H9 (cell line): ENCODE results near the gene PDE3B. TPM values are rescaled to one million over a fixed set of nuclear protein-coding genes. Genes with fewer than 3 reads are reported as not detected.

Experiments
- DNase-seq: peaks from one replicate; pipeline ENCODE4 v3.0.0-alpha.2; 2017
- H2AFZ ChIP-seq: one replicate; pipeline ENCODE4 v1.6.1; 2013; ENCODE audit warnings: mild to moderate bottlenecking, low read length, control low read depth, moderate library complexity
- H2AK5ac ChIP-seq: 2 replicates; pipeline ENCODE4 v1.6.1; 2013; ENCODE audit warnings: low read length, control low read depth, mixed read lengths; ENCODE audit not compliant: insufficient read length
- H2BK120ac ChIP-seq: one replicate; pipeline ENCODE4 v1.6.1; 2013; ENCODE audit warnings: low read depth, mild to moderate bottlenecking, low read length, control low read depth, inconsistent platforms; ENCODE audit not compliant: poor library complexity, severe bottlenecking
- H2BK12ac ChIP-seq: 2 replicates; pipeline ENCODE4 v1.6.1; 2013; ENCODE audit warnings: low read length, control low read depth, mixed read lengths, low read depth; ENCODE audit not compliant: insufficient read length
- H2BK15ac ChIP-seq: 2 replicates; pipeline ENCODE4 v1.6.1; 2013; ENCODE audit warnings: low read depth, low read length, control low read depth
- H2BK20ac ChIP-seq: one replicate; pipeline ENCODE4 v1.6.1; 2013; ENCODE audit warnings: low read depth, mild to moderate bottlenecking, low read length, control low read depth, inconsistent platforms; ENCODE audit not compliant: poor library complexity, severe bottlenecking
- H2BK5ac ChIP-seq: 2 replicates; pipeline ENCODE4 v1.6.1; 2013; ENCODE audit warnings: low read length, control low read depth, mixed read lengths; ENCODE audit not compliant: insufficient read length
- H3K14ac ChIP-seq: 2 replicates; pipeline ENCODE4 v1.6.1; 2013; ENCODE audit warnings: low read length, control low read depth; ENCODE audit not compliant: insufficient read depth
- H3K18ac ChIP-seq: 2 replicates; pipeline ENCODE4 v1.6.1; 2013; ENCODE audit warnings: low read depth, mild to moderate bottlenecking, mixed read lengths, low read length, control low read depth; ENCODE audit not compliant: insufficient read length
- H3K23ac ChIP-seq: 2 replicates; pipeline ENCODE4 v1.6.1; 2013; ENCODE audit warnings: low read length, control low read depth, mixed read lengths, low read depth; ENCODE audit not compliant: insufficient read length
- H3K23me2 ChIP-seq: 2 replicates; pipeline ENCODE4 v1.6.1; 2013; ENCODE audit warnings: low read depth, mild to moderate bottlenecking, mixed read lengths, low read length, control low read depth; ENCODE audit not compliant: insufficient read length, poor library complexity, severe bottlenecking
- H3K27ac ChIP-seq: 2 replicates; pipeline ENCODE4 v1.5.1; 2013; ENCODE audit warnings: low read length, control low read depth, mixed read lengths, low read depth; ENCODE audit not compliant: insufficient read length
- H3K27me3 ChIP-seq: 2 replicates; pipeline ENCODE4 v1.6.1; 2013; ENCODE audit warnings: low read length, control low read depth, inconsistent platforms; ENCODE audit not compliant: insufficient read depth
- H3K4ac ChIP-seq: 2 replicates; pipeline ENCODE4 v1.6.1; 2013; ENCODE audit warnings: low read depth, mild to moderate bottlenecking, control low read depth, inconsistent platforms, low read length, moderate library complexity
- H3K4me1 ChIP-seq: 2 replicates; pipeline ENCODE4 v1.6.1; 2013; ENCODE audit warnings: low read length, control low read depth, inconsistent platforms; ENCODE audit not compliant: insufficient read depth
- H3K4me2 ChIP-seq: 2 replicates; pipeline ENCODE4 v1.6.1; 2013; ENCODE audit warnings: low read length, control low read depth, mixed read lengths; ENCODE audit not compliant: insufficient read length, insufficient read depth
- H3K56ac ChIP-seq: 2 replicates; pipeline ENCODE4 v1.6.1; 2013; ENCODE audit warnings: low read depth, mild to moderate bottlenecking, mixed read lengths, low read length, control low read depth; ENCODE audit not compliant: insufficient read length
- H3K79me1 ChIP-seq: 2 replicates; pipeline ENCODE4 v1.6.1; 2013; ENCODE audit warnings: low read depth, mild to moderate bottlenecking, moderate library complexity, low read length, control low read depth, inconsistent platforms; ENCODE audit not compliant: insufficient read depth, poor library complexity, severe bottlenecking
- H3K79me2 ChIP-seq: 2 replicates; pipeline ENCODE4 v1.6.1; 2013; ENCODE audit warnings: low read length, control low read depth, inconsistent platforms; ENCODE audit not compliant: insufficient read depth
- H3K9ac ChIP-seq: 2 replicates; pipeline ENCODE4 v1.6.1; 2013; ENCODE audit warnings: low read length, control low read depth, mixed read lengths; ENCODE audit not compliant: insufficient read length; ENCODE audit errors: extremely low read depth
- H3K9me3 ChIP-seq: one replicate; pipeline ENCODE4 v1.6.1; 2013; ENCODE audit warnings: low read depth, low read length, inconsistent platforms; ENCODE audit not compliant: control insufficient read depth
- H3T11ph ChIP-seq: one replicate; pipeline ENCODE4 v1.6.1; 2013; ENCODE audit warnings: mild to moderate bottlenecking, low read length, control low read depth, inconsistent platforms
- H4K20me1 ChIP-seq: one replicate; pipeline ENCODE4 v1.6.1; 2013; ENCODE audit not compliant: control insufficient read depth, insufficient read length, insufficient read depth
- H4K5ac ChIP-seq: 2 replicates; pipeline ENCODE4 v1.6.1; 2013; ENCODE audit warnings: low read depth, mild to moderate bottlenecking, mixed read lengths, low read length, control low read depth; ENCODE audit not compliant: insufficient read length
- H4K8ac ChIP-seq: replicated peaks from 2 replicates; pipeline ENCODE4 v1.6.1; 2013; ENCODE audit warnings: low read length, control low read depth, mixed read lengths, low read depth; ENCODE audit not compliant: insufficient read length
- H4K91ac ChIP-seq: 2 replicates; pipeline ENCODE4 v1.6.1; 2013; ENCODE audit warnings: low read depth, mild to moderate bottlenecking, moderate library complexity, mixed read lengths, low read length, control low read depth; ENCODE audit not compliant: insufficient read length
- H3K27ac Mint-ChIP-seq, 3 experiments: 2 replicates in 2 of 3; 3 replicates in 1 of 3; pipeline ENCODE4 v1.8.0; 2020 to 2021; ENCODE audit warnings: mixed read lengths in 3 of 3, mild to moderate bottlenecking in 1 of 3, moderate library complexity in 1 of 3
- H3K27me3 Mint-ChIP-seq: 2 replicates; pipeline ENCODE4 v1.8.0; 2021; ENCODE audit warnings: low read depth, mild to moderate bottlenecking, moderate library complexity, mixed read lengths
- H3K36me3 Mint-ChIP-seq, 3 experiments: 2 replicates in 2 of 3; 3 replicates in 1 of 3; pipeline ENCODE4 v1.8.0; 2020 to 2021; ENCODE audit warnings: low read depth in 3 of 3, mixed read lengths in 3 of 3; ENCODE audit not compliant: insufficient read depth in 1 of 3
- H3K4me1 Mint-ChIP-seq, 2 experiments: 2 replicates each; pipeline ENCODE4 v1.8.0; 2020; ENCODE audit warnings: mixed read lengths in 2 of 2
- H3K4me3 Mint-ChIP-seq, 2 experiments: 2 replicates in 1 of 2; 3 replicates in 1 of 2; pipeline ENCODE4 v1.8.0; 2020 to 2021; ENCODE audit warnings: mild to moderate bottlenecking in 2 of 2, mixed read lengths in 2 of 2, moderate library complexity in 1 of 2
- H3K9me3 Mint-ChIP-seq, 2 experiments: 2 replicates in 1 of 2; 3 replicates in 1 of 2; pipeline ENCODE4 v1.8.0; 2020; ENCODE audit warnings: mild to moderate bottlenecking in 2 of 2, mixed read lengths in 2 of 2, moderate library complexity in 1 of 2
- WGBS: extraction: QIAGEN DNeasy Blood & Tissue Kit; methylation state at CpG from one replicate; pipeline ENCODE4 v1.1.7; 2013; ENCODE audit warnings: missing lambda C conversion rate, low lambda C conversion rate, mixed read lengths; ENCODE audit not compliant: insufficient read length; ENCODE audit errors: extremely low coverage; 5-methylcytosine and 5-hydroxymethylcytosine counted together
- total RNA-seq: library from RNA; stranded (reverse); gene quantifications from 2 replicates; pipeline ENCODE4 v1.2.1, GENCODE V29; 2021
- TF ChIP-seq, protein P1 (sequence below): fragments of 200-600 bp; sonication (generic); conservative IDR thresholded peaks from 3 replicates; pipeline ENCODE4 v1.8.0; 2021; ENCODE audit warnings: antibody characterized with exemption, mild to moderate bottlenecking

The PDE3B gene
- total RNA-seq, 1 experiment from 2014 or later, result 6.6 TPM

DNA sequence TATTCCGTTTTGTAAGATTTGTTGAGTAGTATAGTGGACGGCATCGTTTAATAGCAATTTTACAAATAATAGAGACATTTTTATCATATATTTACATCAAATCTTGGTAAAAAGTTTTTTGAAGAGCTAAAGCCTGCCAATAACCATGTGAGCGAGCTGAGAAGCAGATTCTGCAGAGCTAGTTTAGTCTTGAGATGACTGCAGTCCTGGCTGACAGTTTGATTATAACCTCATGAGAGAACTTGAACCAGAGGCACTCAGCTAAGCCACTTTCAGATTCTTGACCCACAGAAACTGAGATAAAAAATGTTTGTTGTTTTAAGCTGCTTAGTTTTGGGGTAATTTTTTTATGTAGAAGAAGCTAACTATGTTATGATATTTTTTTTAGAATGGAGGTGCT lies 78.9 kb downstream of the PDE3B start:
- Histone ChIP-seq H2BK5ac (no peak overlapping the region), H3K79me2 (no peaks in the 10 kb centered on the region), H4K91ac (no peak overlapping the region), H2BK12ac (no peak overlapping the region), H2BK120ac (no peak overlapping the region), H3K27me3 (no peaks in the 10 kb centered on the region), H3K4me2 (no peak overlapping the region), H2AK5ac (no peak overlapping the region), H3K56ac (no peak overlapping the region), H3T11ph (no peak overlapping the region), H3K18ac (no peak overlapping the region), H2BK20ac (no peak overlapping the region), H2AFZ (no peak overlapping the region), H3K14ac (no peak overlapping the region), H4K5ac (no peak overlapping the region), H3K4ac (no peak overlapping the region), H3K23ac (no peak overlapping the region), H3K9me3 (no peaks in the 10 kb centered on the region), H4K20me1 (no peaks in the 10 kb centered on the region), H2BK15ac (no peak overlapping the region), H3K4me1 (no peaks in the 10 kb centered on the region; the same call in 1 of the 2 replicates), H4K8ac (no peak overlapping the region), H3K79me1 (no peaks in the 10 kb centered on the region), H3K23me2 (no peaks in the 10 kb centered on the region), H3K27ac (no peak overlapping the region), H3K9ac (no peak overlapping the region)
- Mint-ChIP-seq H3K4me1 (peaks cover 15 to 17% of the 10 kb centered on the region in 2 experiments), H3K9me3 (no peaks in the 10 kb centered on the region), H3K4me3 (no peak overlapping the region), H3K27me3 (no peaks in the 10 kb centered on the region), H3K27ac (no peak overlapping the region), H3K36me3 (no peaks in the 10 kb centered on the region; a peak in 1 of 7 replicates)
- DNase-seq, result no peak
- TF ChIP-seq, protein P1, sequence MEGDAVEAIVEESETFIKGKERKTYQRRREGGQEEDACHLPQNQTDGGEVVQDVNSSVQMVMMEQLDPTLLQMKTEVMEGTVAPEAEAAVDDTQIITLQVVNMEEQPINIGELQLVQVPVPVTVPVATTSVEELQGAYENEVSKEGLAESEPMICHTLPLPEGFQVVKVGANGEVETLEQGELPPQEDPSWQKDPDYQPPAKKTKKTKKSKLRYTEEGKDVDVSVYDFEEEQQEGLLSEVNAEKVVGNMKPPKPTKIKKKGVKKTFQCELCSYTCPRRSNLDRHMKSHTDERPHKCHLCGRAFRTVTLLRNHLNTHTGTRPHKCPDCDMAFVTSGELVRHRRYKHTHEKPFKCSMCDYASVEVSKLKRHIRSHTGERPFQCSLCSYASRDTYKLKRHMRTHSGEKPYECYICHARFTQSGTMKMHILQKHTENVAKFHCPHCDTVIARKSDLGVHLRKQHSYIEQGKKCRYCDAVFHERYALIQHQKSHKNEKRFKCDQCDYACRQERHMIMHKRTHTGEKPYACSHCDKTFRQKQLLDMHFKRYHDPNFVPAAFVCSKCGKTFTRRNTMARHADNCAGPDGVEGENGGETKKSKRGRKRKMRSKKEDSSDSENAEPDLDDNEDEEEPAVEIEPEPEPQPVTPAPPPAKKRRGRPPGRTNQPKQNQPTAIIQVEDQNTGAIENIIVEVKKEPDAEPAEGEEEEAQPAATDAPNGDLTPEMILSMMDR, result no peak
- no CpG with 5 or more reads among the region's 4 CpGs for WGBS
